HEK293 (cell line): ENCODE results near the gene COL11A2.

ENCODE experiments used
- MEIS1 ChIP-seq: sonication (generic); formaldehyde crosslinking; IDR thresholded peaks from 2 replicates; pipeline ENCODE4 v1.8.1; 2022; ENCODE audit warnings: missing genetic modification reagents, mild to moderate bottlenecking, borderline replicate concordance
- SP7 ChIP-seq: fragments of 450-650 bp; formaldehyde crosslinking; IDR thresholded peaks from 2 replicates; pipeline ENCODE4 v1.5.1; 2016; ENCODE audit warnings: missing biosample characterization, missing genetic modification characterization
- TRIM28 ChIP-seq: IDR thresholded peaks from 2 replicates; pipeline ENCODE4 v1.6.1; 2011; ENCODE audit warnings: low read length, control low read depth, borderline replicate concordance
- ZBTB11 ChIP-seq: fragments of 450-650 bp; formaldehyde crosslinking; conservative IDR thresholded peaks from 2 replicates; pipeline ENCODE4 v1.5.1; 2016; ENCODE audit warnings: low read depth, missing biosample characterization, missing genetic modification characterization
- ZBTB20 ChIP-seq: fragments of 450-650 bp; formaldehyde crosslinking; IDR thresholded peaks from 2 replicates; pipeline ENCODE4 v1.5.1; 2016; ENCODE audit warnings: missing biosample characterization, missing genetic modification characterization
- ZBTB7A ChIP-seq: fragments of 450-650 bp; formaldehyde crosslinking; IDR thresholded peaks from 2 replicates; pipeline ENCODE4 v1.5.1; 2016; ENCODE audit warnings: low read depth, missing biosample characterization, missing genetic modification characterization
- ZBTB8A ChIP-seq: fragments of 450-650 bp; formaldehyde crosslinking; IDR thresholded peaks from 2 replicates; pipeline ENCODE4 v1.5.1; 2016; ENCODE audit warnings: missing biosample characterization, missing genetic modification characterization
- ZEB2 ChIP-seq: fragments of 450-650 bp; formaldehyde crosslinking; IDR thresholded peaks from 2 replicates; pipeline ENCODE4 v1.5.1; 2016; ENCODE audit warnings: missing biosample characterization, missing genetic modification characterization
- ZFP37 ChIP-seq: fragments of 450-650 bp; formaldehyde crosslinking; IDR thresholded peaks from 2 replicates; pipeline ENCODE4 v1.5.1; 2016; ENCODE audit warnings: missing biosample characterization, missing genetic modification characterization
- ZFP41 ChIP-seq: fragments of 450-650 bp; formaldehyde crosslinking; IDR thresholded peaks from 2 replicates; pipeline ENCODE4 v1.5.1; 2016; ENCODE audit warnings: missing biosample characterization, missing genetic modification characterization, borderline replicate concordance
- ZNF18 ChIP-seq: fragments of 450-650 bp; formaldehyde crosslinking; IDR thresholded peaks from 2 replicates; pipeline ENCODE4 v1.5.1; 2016; ENCODE audit warnings: missing biosample characterization, missing genetic modification characterization
- ZNF184 ChIP-seq: fragments of 450-650 bp; IDR thresholded peaks from 2 replicates; pipeline ENCODE4 v1.5.1; 2018; ENCODE audit warnings: missing biosample characterization, mild to moderate bottlenecking, missing genetic modification characterization
- ZNF239 ChIP-seq: fragments of 450-650 bp; formaldehyde crosslinking; IDR thresholded peaks from 2 replicates; pipeline ENCODE4 v1.5.1; 2016; ENCODE audit warnings: missing biosample characterization, missing genetic modification characterization
- ZNF24 ChIP-seq: fragments of 450-650 bp; formaldehyde crosslinking; IDR thresholded peaks from 2 replicates; pipeline ENCODE4 v1.5.1; 2016; ENCODE audit warnings: missing biosample characterization, missing genetic modification characterization
- ZNF394 ChIP-seq: fragments of 450-650 bp; formaldehyde crosslinking; IDR thresholded peaks from 2 replicates; pipeline ENCODE4 v1.5.1; 2016; ENCODE audit warnings: missing biosample characterization, missing genetic modification characterization, mild to moderate bottlenecking, moderate library complexity, borderline replicate concordance
- ZNF449 ChIP-seq: fragments of 450-650 bp; formaldehyde crosslinking; IDR thresholded peaks from 2 replicates; pipeline ENCODE4 v1.5.1; 2017; ENCODE audit warnings: missing biosample characterization, mild to moderate bottlenecking, missing genetic modification characterization, moderate library complexity
- ZNF548 ChIP-seq: fragments of 450-650 bp; formaldehyde crosslinking; IDR thresholded peaks from 2 replicates; pipeline ENCODE4 v1.5.1; 2016; ENCODE audit warnings: missing biosample characterization, missing genetic modification characterization
- ZNF561 ChIP-seq: fragments of 450-650 bp; IDR thresholded peaks from 2 replicates; pipeline ENCODE4 v1.5.1; 2018; ENCODE audit warnings: missing biosample characterization, missing genetic modification characterization, borderline replicate concordance
- ZNF639 ChIP-seq: fragments of 450-650 bp; formaldehyde crosslinking; IDR thresholded peaks from 2 replicates; pipeline ENCODE4 v1.5.1; 2016; ENCODE audit warnings: missing biosample characterization, missing genetic modification characterization
- ZNF660 ChIP-seq: fragments of 450-650 bp; IDR thresholded peaks from 2 replicates; pipeline ENCODE4 v1.5.1; 2018; ENCODE audit warnings: missing biosample characterization, mild to moderate bottlenecking, missing genetic modification characterization
- ZNF692 ChIP-seq: fragments of 450-650 bp; formaldehyde crosslinking; IDR thresholded peaks from 2 replicates; pipeline ENCODE4 v1.5.1; 2016; ENCODE audit warnings: missing biosample characterization, missing genetic modification characterization
- ZNF76 ChIP-seq: fragments of 450-650 bp; formaldehyde crosslinking; IDR thresholded peaks from 2 replicates; pipeline ENCODE4; 2016; ENCODE audit warnings: low read depth, missing biosample characterization, missing genetic modification characterization, borderline replicate concordance
- ZSCAN18 ChIP-seq: fragments of 450-650 bp; formaldehyde crosslinking; IDR thresholded peaks from 2 replicates; pipeline ENCODE4 v1.5.1; 2016; ENCODE audit warnings: missing biosample characterization, missing genetic modification characterization
- ZSCAN5A ChIP-seq: fragments of 450-650 bp; formaldehyde crosslinking; IDR thresholded peaks from 2 replicates; pipeline ENCODE4 v1.5.1; 2016; ENCODE audit warnings: missing biosample characterization, missing genetic modification characterization

The COL11A2 gene

GRCh38 chr6:33200219-33201146 lies 8.2 kb upstream of the COL11A2 start, which contains the start of the genes RXRB and SLC39A7 (continued):
- TF ChIP-seq ZNF184 (tag by site-specific recombination): peak; percentile 35; the same call in 1 of the 2 replicates
- peak; percentile 36; the same call in 1 of the 2 replicates for TF ChIP-seq ZSCAN5A (tag by site-specific recombination)
- TF ChIP-seq ZBTB20: peak; percentile 50; the same call in 1 of the 2 replicates
- peak; percentile 11 for TF ChIP-seq ZNF561
- 0 out of 2 replicates have a peak, but pooled peaks have one; percentile 50 for TF ChIP-seq ZNF24
- peak; percentile 82 for TF ChIP-seq ZNF639
- peak; percentile 93; the same call in 1 of the 2 replicates for TF ChIP-seq ZBTB7A
- 0 out of 2 replicates have a peak, but pooled peaks have one; percentile 15 for TF ChIP-seq ZNF449 (tag by site-specific recombination)
- no peak for TF ChIP-seq ZNF239 (tag by site-specific recombination)
- TF ChIP-seq ZNF692 (tag by site-specific recombination): peak; percentile 97
- TF ChIP-seq ZFP37 (tag by site-specific recombination): 0 out of 2 replicates have a peak, but pooled peaks have one; percentile 35
- peak; percentile 66; the same call in 1 of the 2 replicates for TF ChIP-seq ZNF660 (tag by site-specific recombination)
- TF ChIP-seq ZEB2 (tag by site-specific recombination): peak; percentile 94
- no peak for TF ChIP-seq ZNF548
- TF ChIP-seq ZBTB8A (tag by site-specific recombination): peak; percentile 70; the same call in 1 of the 2 replicates
- TF ChIP-seq TRIM28: 0 out of 2 replicates have a peak, but pooled peaks have one; percentile 13
- TF ChIP-seq ZNF76 (tag by site-specific recombination): peak; percentile 99
- peak; percentile 41 for TF ChIP-seq ZBTB11
- no peak for TF ChIP-seq ZFP41 (tag by site-specific recombination)
- TF ChIP-seq ZSCAN18 (tag by site-specific recombination): 0 out of 2 replicates have a peak, but pooled peaks have one; percentile 18
- no peak for TF ChIP-seq MEIS1 (CRISPR knock-in tag)
- TF ChIP-seq ZNF394 (tag by site-specific recombination): peak; percentile 80; the same call in 1 of the 2 replicates
- 0 out of 2 replicates have a peak, but pooled peaks have one; percentile 30 for TF ChIP-seq ZNF18 (tag by site-specific recombination)
- peak; percentile 88 for TF ChIP-seq SP7 (tag by site-specific recombination)
